ENCODE data around the gene HRAS.

HRAS gene

DNA sequence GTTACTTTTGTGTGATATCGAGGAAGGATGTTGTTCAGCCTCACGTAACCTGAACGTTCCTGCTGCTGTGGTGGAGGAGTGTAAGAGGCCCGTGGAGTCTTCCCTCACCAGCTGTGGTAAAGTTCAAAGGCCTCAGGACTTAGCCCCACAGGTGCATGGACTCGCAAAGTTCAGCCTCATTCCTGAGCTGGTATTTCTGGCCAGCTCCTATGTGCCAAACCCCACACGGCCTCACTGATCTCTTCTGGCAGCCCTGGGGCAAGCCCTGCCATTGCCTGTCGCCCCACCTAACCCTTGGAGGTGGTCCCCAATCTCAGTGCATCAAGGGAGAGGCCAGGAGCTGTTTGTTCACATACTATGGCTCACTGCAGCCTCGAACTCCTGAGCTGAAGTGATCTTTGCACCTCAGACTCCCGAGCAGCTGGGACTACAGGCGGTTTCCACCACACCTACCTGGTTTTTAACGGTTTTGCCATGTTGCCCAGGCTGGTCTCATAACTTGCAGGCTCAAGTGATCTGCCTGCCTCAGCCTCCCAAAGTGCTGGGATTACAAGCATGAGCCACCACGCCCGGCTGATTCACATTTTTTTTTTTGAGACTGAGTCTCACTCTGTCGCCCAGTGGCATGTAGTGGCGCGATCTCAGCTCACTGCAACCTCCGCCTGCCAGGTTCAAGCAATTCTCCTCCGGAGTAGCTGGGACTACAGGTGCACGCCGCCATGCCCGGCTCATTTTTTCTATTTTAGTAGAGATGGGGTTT, 43.1 kb upstream of the HRAS start:
- ChIA-PET POLR2A (interaction anchor here (0.6 kb wide), 1 partner anchor 10 kb away, joined by 5 read pairs; no protein-coding TSS in a partner anchor), CTCF (interaction anchor here (1.5 kb wide), 1 partner anchor 59 kb away, joined by 3 read pairs; no protein-coding TSS in a partner anchor)
- TF ChIP-seq, protein P1, sequence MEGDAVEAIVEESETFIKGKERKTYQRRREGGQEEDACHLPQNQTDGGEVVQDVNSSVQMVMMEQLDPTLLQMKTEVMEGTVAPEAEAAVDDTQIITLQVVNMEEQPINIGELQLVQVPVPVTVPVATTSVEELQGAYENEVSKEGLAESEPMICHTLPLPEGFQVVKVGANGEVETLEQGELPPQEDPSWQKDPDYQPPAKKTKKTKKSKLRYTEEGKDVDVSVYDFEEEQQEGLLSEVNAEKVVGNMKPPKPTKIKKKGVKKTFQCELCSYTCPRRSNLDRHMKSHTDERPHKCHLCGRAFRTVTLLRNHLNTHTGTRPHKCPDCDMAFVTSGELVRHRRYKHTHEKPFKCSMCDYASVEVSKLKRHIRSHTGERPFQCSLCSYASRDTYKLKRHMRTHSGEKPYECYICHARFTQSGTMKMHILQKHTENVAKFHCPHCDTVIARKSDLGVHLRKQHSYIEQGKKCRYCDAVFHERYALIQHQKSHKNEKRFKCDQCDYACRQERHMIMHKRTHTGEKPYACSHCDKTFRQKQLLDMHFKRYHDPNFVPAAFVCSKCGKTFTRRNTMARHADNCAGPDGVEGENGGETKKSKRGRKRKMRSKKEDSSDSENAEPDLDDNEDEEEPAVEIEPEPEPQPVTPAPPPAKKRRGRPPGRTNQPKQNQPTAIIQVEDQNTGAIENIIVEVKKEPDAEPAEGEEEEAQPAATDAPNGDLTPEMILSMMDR (IDR thresholded peaks at IDR 0.05; ENCODE audit: control extremely low read depth, extremely low read depth, low read depth, missing control alignments), result no peak
- no peak for DNase-seq (ENCODE audit: extremely low spot score)

DNA sequence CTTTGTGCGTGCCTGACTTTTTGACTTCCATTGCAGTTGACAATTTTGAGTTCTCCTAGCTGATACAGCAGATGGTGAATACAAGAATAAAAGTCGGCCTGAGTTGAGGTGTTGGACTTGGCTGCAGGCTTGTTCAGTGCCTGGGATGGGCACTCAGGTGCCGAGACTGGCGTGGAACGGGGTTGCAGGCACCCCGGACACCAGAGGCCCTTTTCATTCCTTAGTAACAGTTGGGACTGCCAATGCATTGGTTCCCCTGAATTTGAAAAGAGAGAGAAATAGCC, 42.2 kb upstream of the HRAS start:
- CTCF ChIA-PET, result no interaction called here
- POLR2A ChIA-PET, result interaction anchor here (0.6 kb wide), 1 partner anchor 8 kb away, joined by 5 read pairs; no protein-coding TSS in a partner anchor
- DNase-seq (ENCODE audit: extremely low spot score), result no peak
- TF ChIP-seq, protein P1 (IDR thresholded peaks at IDR 0.05; ENCODE audit: control extremely low read depth, extremely low read depth, low read depth, missing control alignments), result no peak

DNA sequence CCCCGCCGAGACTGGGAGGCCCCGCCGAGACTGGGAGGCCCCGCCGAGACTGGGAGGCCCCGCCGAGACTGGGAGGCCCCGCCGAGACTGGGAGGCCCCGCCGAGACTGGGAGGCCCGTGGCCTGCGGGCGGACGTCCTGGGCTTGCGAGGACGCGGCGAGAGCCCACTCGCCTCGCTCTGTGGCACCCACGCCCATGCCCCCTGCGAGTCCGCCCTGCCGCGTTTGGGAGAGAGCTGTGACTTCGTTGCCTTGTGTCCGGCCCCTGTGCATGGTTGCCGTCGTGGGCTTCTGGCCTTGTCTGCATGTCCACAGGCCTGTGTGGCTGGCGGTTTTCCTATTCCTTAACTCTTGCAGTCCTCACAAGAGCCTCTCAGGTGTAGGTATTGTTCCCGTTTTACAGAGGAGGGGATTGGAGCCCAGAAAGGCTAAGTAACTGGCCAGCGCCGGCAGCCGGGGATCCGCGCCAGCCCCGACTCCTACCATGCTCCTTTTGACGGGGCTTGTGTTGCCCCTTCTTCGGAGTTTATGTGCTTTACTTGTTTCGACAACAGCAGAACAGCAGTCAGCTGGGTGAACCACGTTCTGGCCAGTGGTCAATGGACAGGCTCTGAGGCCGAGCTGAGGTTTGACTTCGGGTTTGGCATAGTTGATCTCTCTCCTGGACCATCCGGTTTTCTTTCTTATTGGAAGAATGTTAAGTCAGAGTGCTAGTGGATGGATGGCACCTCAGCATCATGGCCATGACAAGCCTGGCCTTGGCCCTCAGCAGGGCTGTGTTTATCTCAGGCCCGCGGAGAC, 41.6 kb upstream of the HRAS start:
- DNase-seq (ENCODE audit: extremely low spot score), result no peak
- TF ChIP-seq, protein P1 (IDR thresholded peaks at IDR 0.05; ENCODE audit: control extremely low read depth, extremely low read depth, low read depth, missing control alignments), result no peak
- POLR2A ChIA-PET, result interaction anchor here (0.6 kb wide), 1 partner anchor 8 kb away, joined by 5 read pairs; no protein-coding TSS in a partner anchor
- CTCF ChIA-PET, result no interaction called here

GRCh38 chr11:575996-576768, 40.8 kb upstream of the HRAS start, which contains the start of gene PHRF1:
Gene PHRF1, plus strand, starts transcription at chr11:576470. Its CDS starts 5,043 bp downstream, at chr11:581513.
- DNase-seq (ENCODE audit: extremely low spot score), result peak; percentile 100
- TF ChIP-seq, protein P1 (IDR thresholded peaks at IDR 0.05; ENCODE audit: control extremely low read depth, extremely low read depth, low read depth, missing control alignments), result no peak
- ChIA-PET CTCF (interaction anchor here (0.7 to 1.8 kb wide), 7 partner anchors 9 to 128 kb away, joined by 3 to 9 read pairs (median 3); no protein-coding TSS in a partner anchor), POLR2A (interaction anchor here (0.8 to 1.6 kb wide), 5 partner anchors 9 to 169 kb away, joined by 3 to 8 read pairs (median 4); no protein-coding TSS in a partner anchor)

- DNase-seq (ENCODE audit: extremely low spot score), result no peak
- ChIA-PET CTCF (interaction anchor here (0.7 to 1.8 kb wide), 7 partner anchors 9 to 127 kb away, joined by 3 to 9 read pairs (median 3); no protein-coding TSS in a partner anchor), POLR2A (interaction anchor here (0.8 to 1.6 kb wide), 5 partner anchors 10 to 168 kb away, joined by 3 to 8 read pairs (median 4); no protein-coding TSS in a partner anchor)
- TF ChIP-seq, protein P1 (IDR thresholded peaks at IDR 0.05; ENCODE audit: control extremely low read depth, extremely low read depth, low read depth, missing control alignments), result no peak
Observed at GRCh38 chr11:575313-575995, 40.1 kb upstream of the HRAS start.

All from GM10248 (cell line).